ENCODE results near the gene HES2. TPM values are rescaled to one million over a fixed set of nuclear protein-coding genes. Genes with fewer than 3 reads are reported as not detected.
"Not testable (repeated sequence)": the region's sequence is repeated elsewhere in the genome, so short reads cannot be mapped to it uniquely, and the experiment has no call there.

The HES2 gene
- total RNA-seq, 1 donor from 2014 or later = 16.1 TPM

DNA sequence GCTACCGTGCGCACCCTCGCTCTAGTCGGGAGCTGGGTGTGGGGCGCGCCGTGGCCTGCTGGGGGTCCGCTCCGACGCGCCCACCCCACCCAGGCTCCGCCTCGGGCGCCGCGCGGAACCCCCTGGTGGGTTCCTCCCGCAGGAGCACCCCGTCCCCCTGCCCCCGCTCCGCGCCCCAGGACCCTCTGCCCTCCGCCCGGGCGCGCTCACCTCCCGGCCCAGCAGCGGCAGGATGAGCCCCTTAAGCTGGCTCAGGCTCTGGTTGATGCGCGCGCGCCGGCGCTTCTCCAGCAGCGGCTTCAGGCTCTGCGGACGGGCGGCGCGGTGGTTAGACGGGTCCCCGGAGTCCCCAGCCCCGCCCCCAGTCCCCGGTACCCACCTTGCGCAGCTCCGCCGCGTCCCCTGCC, 319 bp downstream of the HES2 start:
- no peak for DNase-seq (ENCODE audit: extremely low read depth, low read depth, low spot score)

- DNase-seq (ENCODE audit: extremely low read depth, low read depth, low spot score) = no peak
Measured at GRCh38 chr1:6418668-6419396, 887 bp downstream of the HES2 start.

- no peak for DNase-seq (ENCODE audit: extremely low read depth, low read depth, low spot score)
Measured at GRCh38 chr1:6417961-6418667, 1.6 kb downstream of the HES2 start.

DNA sequence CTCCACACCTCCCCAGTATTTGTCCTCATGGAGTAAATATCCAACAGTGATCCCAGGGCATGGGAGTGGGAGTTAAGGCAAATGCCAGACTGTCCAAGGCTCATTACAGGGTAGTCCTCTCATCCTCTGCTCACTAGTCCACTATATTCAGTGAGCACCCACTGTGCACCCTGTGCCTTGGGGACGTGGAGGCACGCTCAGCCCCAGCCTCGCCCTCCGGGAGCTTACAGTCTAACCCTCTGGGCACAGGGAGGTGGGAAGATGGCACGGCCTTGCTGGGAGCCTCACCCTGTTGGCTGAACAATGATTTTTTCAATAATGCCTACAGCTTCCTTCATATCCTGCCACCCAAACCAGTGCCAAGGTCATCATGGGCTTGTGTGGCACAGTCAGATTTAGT, 2.8 kb downstream of the HES2 start:
- DNase-seq (ENCODE audit: extremely low read depth, low read depth, low spot score) = no peak

- DNase-seq (ENCODE audit: extremely low read depth, low read depth, low spot score) = no peak
Measured at GRCh38 chr1:6416295-6416656, 3.4 kb downstream of the HES2 start.

DNA sequence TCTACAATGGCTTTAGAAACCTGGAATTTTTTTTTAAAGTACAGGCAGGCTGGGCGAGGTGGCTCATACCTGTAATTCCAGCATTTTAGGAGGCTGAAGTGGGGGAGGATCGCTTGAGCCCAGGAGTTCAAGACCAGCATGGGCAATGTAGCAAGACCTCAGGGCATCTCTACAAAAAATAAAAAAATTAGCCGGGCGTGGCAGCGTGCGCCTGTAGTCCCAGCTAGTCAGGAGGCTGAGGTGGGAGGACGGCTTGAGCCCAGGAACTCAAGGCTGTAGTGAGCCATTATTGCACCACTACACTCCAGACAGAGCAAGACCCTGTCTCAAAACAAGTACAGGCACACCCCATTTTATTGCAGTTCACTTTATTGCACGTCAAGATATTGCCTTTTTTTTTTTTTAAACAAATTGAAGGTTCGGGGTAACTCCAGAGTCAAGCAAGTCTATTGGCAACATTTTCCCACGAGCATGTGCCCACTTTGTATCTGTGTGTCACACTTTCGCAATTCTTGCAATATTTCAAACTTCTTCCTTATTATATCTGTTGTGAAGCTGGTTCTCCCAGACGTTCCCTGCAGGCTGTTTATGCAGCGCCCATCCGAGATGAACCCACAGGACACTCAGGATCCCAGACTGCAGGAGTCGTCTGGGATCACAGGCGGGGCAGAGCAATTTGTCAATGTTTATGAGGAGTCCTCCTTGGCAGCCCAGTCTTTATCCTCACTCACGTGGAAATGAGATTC, 4.7 kb downstream of the HES2 start:
- DNase-seq (ENCODE audit: extremely low read depth, low read depth, low spot score) = no peak

GRCh38 chr1:6414443-6414844, 5.3 kb downstream of the HES2 start:
- no peak for DNase-seq (ENCODE audit: extremely low read depth, low read depth, low spot score)

DNA sequence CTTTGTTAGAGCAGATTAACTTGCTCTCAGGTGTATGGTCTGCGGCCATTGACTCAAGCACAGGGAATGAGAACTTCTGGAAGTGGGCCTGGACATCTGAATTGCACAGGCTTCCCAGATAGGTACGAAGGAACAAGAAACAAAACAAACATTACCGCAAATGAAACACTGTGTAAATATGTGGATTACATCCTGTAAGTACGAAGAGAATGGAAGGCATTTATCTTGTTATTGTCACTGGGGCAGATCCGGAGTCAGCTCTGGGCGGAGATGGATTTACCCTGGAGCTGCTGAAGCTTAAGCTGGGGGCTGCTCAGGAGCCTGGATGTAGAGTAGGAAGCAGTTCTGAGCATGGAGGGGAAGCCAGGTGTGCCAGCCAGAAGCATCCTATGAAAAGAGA, 6.8 kb downstream of the HES2 start:
- no peak for DNase-seq (ENCODE audit: extremely low read depth, low read depth, low spot score)

GRCh38 chr1:6410248-6410893, 9.3 kb downstream of the HES2 start:
- DNase-seq (ENCODE audit: extremely low read depth, low read depth, low spot score) = no peak

DNA sequence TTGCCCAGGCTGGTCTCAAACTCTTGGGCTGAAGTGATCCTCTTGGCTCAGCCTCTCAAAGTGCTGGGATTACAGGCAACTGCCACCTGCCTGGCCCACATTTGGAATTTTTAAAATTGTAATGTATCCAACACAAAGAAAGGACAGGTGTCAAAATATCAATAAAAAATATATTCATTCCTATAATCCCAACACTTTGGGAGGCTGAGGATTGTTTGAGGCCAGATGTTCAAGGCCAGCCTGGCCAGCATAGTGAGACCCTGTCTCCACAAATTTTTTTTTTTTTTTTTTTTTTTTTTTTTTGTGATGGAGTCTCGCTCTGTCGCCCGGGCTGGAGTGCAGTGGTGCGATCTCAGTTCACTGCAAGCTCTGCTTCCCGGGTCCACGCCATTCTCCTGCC, 10.0 kb downstream of the HES2 start:
- DNase-seq (ENCODE audit: extremely low read depth, low read depth, low spot score) = no peak

- no peak for DNase-seq (ENCODE audit: extremely low read depth, low read depth, low spot score)
Measured at GRCh38 chr1:6409053-6409452, 10.7 kb downstream of the HES2 start.

DNA sequence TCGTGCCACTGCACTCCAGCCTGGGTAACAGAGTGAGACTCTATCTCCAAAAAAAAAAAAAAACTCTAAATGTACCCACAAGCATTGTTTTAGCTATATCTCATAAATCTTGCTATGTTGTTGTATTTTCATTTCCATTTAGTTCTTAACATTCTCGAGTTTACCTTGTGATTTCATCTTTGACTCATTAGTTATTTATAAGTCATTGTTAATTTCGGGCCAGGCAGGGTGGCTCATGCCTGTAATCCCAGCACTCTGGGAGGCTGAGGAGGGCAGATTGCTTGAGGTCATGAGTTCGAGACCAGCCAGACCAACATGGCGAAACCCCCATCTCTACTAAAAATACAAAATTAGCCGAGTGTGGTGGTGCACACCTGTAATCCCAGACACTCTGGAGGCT, 11.7 kb downstream of the HES2 start:
- DNase-seq (ENCODE audit: extremely low read depth, low read depth, low spot score) = no peak

DNA sequence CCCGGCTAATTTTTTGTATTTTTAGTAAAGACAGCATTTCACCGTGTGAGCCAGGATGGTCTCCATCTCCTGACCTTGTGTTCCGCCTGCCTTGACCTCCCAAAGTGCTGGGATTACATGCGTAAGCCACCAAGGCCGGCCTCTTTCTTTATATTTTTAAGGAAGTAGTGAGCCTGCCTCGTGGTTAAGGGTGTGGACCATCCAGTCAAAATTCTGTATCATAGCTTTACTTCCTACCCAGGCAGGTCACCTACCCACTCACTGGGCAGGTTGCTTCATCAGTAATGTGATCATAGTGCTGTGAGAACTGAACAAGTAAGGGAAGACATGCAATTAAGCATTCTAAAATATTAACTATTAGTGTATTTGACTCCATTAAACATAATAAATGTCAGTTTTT, 18.0 kb downstream of the HES2 start:
- DNase-seq (ENCODE audit: extremely low read depth, low read depth, low spot score) = no peak

DNA sequence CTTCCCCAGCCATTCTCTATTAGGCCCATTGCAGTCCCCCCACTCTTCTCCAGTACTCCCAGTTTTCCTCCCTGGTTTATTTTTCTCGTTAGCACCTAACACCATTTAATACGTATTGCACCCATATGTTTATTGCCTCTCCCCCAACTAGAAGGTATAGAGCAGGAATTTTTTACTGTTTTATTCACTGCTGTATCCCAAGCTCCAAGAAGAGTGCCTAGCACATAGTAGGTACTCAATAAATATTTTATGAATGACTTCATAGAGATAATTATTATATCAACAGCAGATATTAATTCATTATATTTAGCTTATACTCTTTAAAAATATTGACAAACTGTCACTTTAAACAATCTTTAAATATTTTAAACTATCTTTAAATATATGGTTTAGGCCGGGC, 20.4 kb downstream of the HES2 start:
- no peak for DNase-seq (ENCODE audit: extremely low read depth, low read depth, low spot score)

GRCh38 chr1:6397844-6398441, 21.8 kb downstream of the HES2 start:
- DNase-seq (ENCODE audit: extremely low read depth, low read depth, low spot score) = no peak

DNA sequence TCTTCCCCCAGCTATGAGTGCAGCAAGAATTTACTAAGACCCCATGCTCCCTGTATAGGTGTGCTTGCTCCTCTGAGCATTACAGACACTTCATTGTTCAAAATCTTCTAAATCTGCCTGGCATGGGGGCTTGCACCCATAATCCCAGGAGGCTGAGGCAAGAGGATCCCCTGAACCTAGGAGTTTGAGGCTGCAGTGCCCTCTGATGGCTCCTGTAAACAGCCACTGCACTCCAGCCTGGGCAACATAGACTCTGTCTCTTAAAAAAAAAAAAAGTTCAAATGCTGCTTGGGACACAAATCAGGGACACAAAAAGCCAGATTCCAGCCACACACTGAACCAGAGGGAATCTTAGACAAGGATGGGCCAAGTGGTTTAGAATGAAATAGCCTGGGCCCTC, 22.7 kb downstream of the HES2 start:
- DNase-seq (ENCODE audit: extremely low read depth, low read depth, low spot score) = no peak

DNA sequence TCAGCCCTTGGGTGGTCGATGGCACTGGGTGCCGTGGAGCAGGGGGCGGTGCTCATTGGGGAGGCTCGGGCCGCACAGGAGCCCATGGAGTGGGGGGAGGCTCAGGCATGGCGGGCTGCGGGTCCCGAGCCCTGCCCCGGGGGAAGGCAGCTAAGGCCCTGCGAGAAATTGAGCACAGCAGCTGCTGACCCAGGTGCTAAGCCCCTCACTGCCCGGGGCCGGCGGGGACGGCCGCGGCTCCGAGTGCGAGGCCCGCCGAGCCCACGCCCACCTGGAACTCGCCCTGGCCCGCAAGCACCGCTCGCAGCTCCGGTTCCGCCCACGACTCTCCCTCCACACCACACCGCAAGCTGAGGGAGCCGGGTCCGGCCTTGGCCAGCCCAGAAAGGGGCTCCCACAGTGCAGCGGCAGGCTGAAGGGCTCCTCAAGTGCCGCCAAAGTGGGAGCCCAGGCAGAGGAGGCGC, 23.9 kb downstream of the HES2 start:
- DNase-seq (ENCODE audit: extremely low read depth, low read depth, low spot score) = not testable (repeated sequence)

DNA sequence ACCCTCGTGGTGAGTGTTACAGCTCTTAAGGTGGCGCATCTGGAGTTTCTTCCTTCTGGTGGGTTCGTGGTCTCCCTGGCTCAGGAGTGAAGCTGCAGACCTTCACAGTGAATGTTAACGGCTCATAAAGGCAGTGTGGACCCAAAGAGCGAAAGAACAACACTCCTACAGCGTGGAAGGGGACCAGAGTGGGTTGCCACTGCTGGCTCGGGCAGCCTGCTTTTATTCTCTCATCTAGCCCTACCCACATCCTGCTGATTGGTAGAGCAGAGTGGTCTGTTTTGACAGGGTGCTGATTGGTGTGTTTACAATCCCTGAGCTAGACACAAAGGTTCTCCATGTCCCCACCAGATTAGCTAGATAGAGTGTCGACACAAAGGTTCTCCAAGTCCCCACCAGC, 24.6 kb downstream of the HES2 start:
- DNase-seq (ENCODE audit: extremely low read depth, low read depth, low spot score) = not testable (repeated sequence)

- no peak for DNase-seq (ENCODE audit: extremely low read depth, low read depth, low spot score)
Measured at GRCh38 chr1:6393400-6394187, 26.1 kb downstream of the HES2 start, which contains the start of gene ACOT7. Gene ACOT7, minus strand, starts transcription at chr1:6393767. Its CDS starts 368 bp downstream, at chr1:6393399.

DNA sequence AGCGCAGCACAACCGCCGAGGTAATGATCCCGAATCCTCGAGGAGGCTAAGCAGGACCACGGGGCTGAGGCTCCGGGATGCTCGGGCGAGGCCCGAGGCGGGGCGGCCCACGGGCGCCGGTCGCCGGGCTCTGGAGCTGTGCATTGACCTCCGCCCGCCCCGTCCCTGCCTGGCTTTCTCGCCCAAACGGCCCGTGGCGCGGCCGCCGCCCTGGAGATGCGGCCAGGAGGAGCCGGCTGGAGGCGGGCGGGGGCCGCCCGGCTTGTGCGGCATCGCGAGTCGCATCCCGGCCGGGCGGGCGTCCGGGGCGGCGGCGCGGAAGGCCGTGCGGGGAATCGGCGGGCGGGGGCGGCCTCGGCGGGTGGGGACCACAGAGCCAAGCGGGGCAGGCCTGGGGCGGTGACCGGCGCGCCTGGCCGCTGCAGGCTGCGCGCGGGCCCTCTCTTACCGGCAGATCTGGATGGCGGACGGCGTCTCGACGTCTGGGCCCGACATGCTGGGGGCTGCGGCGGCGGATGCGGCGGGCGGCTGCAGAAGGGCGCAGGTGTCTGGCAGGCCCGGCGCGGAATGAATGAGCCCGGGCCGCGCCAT, 26.8 kb downstream of the HES2 start:
- DNase-seq (ENCODE audit: extremely low read depth, low read depth, low spot score) = no peak

All from glomerular endothelial cell (primary cell).